HCT116 (cell line): Measurements from ENCODE around the gene PSMA3.

Experiments used
- CEBPB ChIP-seq: IDR thresholded peaks from 2 replicates; pipeline ENCODE4 v1.6.1; 2012; ENCODE audit warnings: low read depth
- ELF1 ChIP-seq: IDR thresholded peaks from 2 replicates; pipeline ENCODE4 v1.6.1; 2012; ENCODE audit warnings: low read depth, borderline replicate concordance
- EZH2 ChIP-seq: fragments of 200-600 bp; sonication (generic); IDR thresholded peaks from 2 replicates; pipeline ENCODE4 v1.6.1; 2017; ENCODE audit warnings: antibody characterized with exemption, mixed run types
- EZH2phosphoT487 ChIP-seq: fragments of 200-600 bp; IDR thresholded peaks from 2 replicates; pipeline ENCODE4 v1.6.1; 2018; ENCODE audit warnings: antibody characterized with exemption, borderline replicate concordance
- POLR2A ChIP-seq: IDR thresholded peaks from 2 replicates; pipeline ENCODE4 v1.7.0; 2011; ENCODE audit warnings: borderline replicate concordance; ENCODE audit not compliant: insufficient read depth, insufficient read length; ENCODE audit errors: extremely low read depth
- POLR2AphosphoS5 ChIP-seq: IDR thresholded peaks from 2 replicates; pipeline ENCODE4 v1.6.1; 2011; ENCODE audit warnings: mild to moderate bottlenecking, low read depth, low read length, moderate library complexity
- RAD21 ChIP-seq: IDR thresholded peaks from 2 replicates; pipeline ENCODE4 v1.6.1; 2012; ENCODE audit warnings: low read depth, mild to moderate bottlenecking
- SIN3A ChIP-seq: IDR thresholded peaks from 2 replicates; pipeline ENCODE4 v1.6.1; 2012; ENCODE audit warnings: low read depth
- SP1 ChIP-seq: IDR thresholded peaks from 2 replicates; pipeline ENCODE4 v1.6.1; 2012; ENCODE audit warnings: low read depth
- ZNF274 ChIP-seq: fragments of 200-500 bp; sonication (Bioruptor generic); IDR thresholded peaks from 2 replicates; pipeline ENCODE4 v1.6.1; 2014; ENCODE audit warnings: mild to moderate bottlenecking, low read depth, low read length, inconsistent platforms
- TF ChIP-seq, protein P1 (sequence below), 3 experiments: fragments of 200-600 bp in 1 of 3; sonication (generic) in 1 of 3; IDR thresholded peaks in 2 of 3; conservative IDR thresholded peaks in 1 of 3; 2 replicates each; pipeline ENCODE4 v1.5.1; 2012 to 2017; ENCODE audit warnings: low read depth in 2 of 3, low read length in 2 of 3, antibody characterized with exemption in 1 of 3, borderline replicate concordance in 1 of 3, control low read depth in 1 of 3, mild to moderate bottlenecking in 1 of 3, mixed read lengths in 1 of 3, mixed run types in 1 of 3, moderate library complexity in 1 of 3; ENCODE audit not compliant: insufficient read depth in 1 of 3
- TF ChIP-seq, protein P2 (sequence below): IDR thresholded peaks from 2 replicates; pipeline ENCODE4 v1.6.1; 2012
- TF ChIP-seq, protein P3 (sequence below): IDR thresholded peaks from 2 replicates; pipeline ENCODE4 v1.6.1; 2012; ENCODE audit warnings: low read depth

DNA sequence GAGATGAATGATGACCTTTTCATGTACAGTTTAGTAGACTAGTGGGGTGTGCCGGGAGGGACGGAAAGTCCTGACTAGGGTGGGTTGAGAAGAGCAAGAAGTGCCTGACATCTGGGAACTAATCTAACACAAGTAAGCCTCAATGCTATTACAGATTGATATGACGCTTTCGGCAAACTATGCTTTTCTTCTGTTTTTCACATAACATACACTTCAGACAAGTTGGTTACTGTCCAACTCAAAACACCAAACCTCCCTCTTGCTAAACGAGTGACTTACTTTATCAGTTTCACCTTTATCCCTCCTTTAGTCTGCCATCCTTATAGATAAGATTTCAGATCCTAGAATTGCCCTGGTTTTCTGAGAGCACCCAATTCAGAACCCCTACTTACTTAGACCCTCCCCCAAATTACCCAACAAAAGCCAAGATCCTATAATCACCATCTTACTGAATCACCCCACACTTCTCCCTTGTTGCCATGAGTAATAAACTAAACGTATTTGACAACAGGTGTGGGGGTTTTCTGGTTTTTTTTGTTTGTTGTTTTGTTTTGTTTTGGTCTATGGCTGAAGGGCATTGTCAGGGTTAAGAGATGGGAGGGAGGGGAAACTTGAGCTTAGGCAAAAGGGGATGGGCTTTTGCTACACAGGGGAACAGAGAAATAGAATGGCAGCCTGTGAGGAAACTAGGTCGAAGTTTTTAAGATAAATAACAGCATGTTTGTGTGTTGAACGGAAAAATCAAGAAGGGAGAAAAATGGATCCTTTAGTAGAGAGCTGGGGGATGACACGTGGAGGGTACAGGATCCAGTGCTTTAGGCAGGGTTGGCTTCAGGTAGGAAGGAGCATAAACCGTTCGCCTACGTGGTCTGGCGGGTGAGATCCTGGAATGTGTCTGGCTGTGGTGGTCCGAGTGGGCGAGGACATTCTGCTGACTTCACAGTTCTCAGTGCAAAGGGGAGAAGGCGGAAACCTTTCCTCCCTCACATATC is 6.1 kb upstream of the PSMA3 start:
- TF ChIP-seq, protein P1, sequence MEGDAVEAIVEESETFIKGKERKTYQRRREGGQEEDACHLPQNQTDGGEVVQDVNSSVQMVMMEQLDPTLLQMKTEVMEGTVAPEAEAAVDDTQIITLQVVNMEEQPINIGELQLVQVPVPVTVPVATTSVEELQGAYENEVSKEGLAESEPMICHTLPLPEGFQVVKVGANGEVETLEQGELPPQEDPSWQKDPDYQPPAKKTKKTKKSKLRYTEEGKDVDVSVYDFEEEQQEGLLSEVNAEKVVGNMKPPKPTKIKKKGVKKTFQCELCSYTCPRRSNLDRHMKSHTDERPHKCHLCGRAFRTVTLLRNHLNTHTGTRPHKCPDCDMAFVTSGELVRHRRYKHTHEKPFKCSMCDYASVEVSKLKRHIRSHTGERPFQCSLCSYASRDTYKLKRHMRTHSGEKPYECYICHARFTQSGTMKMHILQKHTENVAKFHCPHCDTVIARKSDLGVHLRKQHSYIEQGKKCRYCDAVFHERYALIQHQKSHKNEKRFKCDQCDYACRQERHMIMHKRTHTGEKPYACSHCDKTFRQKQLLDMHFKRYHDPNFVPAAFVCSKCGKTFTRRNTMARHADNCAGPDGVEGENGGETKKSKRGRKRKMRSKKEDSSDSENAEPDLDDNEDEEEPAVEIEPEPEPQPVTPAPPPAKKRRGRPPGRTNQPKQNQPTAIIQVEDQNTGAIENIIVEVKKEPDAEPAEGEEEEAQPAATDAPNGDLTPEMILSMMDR (IDR thresholded peaks at IDR 0.05 in 2 of 3, conservative IDR thresholded peaks at IDR 0.05 in 1 of 3; ENCODE audit: borderline replicate concordance in 1 of 3, insufficient read depth in 1 of 3, low read depth in 2 of 3, low read length in 2 of 3), result no peak
- no peak for TF ChIP-seq POLR2AphosphoS5
- TF ChIP-seq SP1, result no peak
- no peak for TF ChIP-seq POLR2A
- TF ChIP-seq SIN3A, result no peak
- TF ChIP-seq, protein P2, sequence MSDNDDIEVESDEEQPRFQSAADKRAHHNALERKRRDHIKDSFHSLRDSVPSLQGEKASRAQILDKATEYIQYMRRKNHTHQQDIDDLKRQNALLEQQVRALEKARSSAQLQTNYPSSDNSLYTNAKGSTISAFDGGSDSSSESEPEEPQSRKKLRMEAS, result no peak
- no peak for TF ChIP-seq EZH2phosphoT487
- TF ChIP-seq ELF1, result no peak
- TF ChIP-seq EZH2, result no peak
- no peak for TF ChIP-seq CEBPB
- TF ChIP-seq, protein P3, sequence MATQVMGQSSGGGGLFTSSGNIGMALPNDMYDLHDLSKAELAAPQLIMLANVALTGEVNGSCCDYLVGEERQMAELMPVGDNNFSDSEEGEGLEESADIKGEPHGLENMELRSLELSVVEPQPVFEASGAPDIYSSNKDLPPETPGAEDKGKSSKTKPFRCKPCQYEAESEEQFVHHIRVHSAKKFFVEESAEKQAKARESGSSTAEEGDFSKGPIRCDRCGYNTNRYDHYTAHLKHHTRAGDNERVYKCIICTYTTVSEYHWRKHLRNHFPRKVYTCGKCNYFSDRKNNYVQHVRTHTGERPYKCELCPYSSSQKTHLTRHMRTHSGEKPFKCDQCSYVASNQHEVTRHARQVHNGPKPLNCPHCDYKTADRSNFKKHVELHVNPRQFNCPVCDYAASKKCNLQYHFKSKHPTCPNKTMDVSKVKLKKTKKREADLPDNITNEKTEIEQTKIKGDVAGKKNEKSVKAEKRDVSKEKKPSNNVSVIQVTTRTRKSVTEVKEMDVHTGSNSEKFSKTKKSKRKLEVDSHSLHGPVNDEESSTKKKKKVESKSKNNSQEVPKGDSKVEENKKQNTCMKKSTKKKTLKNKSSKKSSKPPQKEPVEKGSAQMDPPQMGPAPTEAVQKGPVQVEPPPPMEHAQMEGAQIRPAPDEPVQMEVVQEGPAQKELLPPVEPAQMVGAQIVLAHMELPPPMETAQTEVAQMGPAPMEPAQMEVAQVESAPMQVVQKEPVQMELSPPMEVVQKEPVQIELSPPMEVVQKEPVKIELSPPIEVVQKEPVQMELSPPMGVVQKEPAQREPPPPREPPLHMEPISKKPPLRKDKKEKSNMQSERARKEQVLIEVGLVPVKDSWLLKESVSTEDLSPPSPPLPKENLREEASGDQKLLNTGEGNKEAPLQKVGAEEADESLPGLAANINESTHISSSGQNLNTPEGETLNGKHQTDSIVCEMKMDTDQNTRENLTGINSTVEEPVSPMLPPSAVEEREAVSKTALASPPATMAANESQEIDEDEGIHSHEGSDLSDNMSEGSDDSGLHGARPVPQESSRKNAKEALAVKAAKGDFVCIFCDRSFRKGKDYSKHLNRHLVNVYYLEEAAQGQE, result no peak
- no peak for TF ChIP-seq ZNF274
- no peak for TF ChIP-seq RAD21
